ENCODE measurements around the gene COL25A1.

DNA sequence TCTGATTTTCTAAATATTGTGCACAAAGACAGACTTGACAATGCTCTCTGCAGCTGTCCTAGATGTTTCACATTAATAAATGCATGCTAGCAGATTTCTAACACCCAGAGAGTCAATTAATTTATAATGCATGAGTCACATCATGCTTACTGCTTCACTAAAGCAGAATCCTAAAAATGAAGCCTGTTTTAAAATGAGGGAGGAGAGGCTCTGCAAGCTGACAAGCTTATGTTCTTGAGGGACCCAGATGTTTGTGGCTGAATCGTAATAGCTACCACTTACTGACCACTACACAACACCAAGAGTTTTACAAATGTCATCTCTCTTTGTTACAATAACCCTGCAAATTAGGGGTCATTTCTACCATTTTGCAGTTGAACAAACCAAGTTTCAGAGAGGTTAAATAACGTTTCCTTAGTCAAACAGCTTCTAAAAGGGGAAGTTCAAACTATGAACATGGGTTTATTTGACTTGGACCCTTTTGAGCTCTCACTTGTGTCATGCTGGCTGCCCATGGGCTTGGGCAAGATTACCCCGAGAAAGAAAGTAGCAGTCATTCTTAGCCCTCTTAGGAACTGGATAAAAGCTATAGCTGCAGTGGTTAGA, 276.9 kb downstream of the COL25A1 start:
- TF ChIP-seq, protein P1, sequence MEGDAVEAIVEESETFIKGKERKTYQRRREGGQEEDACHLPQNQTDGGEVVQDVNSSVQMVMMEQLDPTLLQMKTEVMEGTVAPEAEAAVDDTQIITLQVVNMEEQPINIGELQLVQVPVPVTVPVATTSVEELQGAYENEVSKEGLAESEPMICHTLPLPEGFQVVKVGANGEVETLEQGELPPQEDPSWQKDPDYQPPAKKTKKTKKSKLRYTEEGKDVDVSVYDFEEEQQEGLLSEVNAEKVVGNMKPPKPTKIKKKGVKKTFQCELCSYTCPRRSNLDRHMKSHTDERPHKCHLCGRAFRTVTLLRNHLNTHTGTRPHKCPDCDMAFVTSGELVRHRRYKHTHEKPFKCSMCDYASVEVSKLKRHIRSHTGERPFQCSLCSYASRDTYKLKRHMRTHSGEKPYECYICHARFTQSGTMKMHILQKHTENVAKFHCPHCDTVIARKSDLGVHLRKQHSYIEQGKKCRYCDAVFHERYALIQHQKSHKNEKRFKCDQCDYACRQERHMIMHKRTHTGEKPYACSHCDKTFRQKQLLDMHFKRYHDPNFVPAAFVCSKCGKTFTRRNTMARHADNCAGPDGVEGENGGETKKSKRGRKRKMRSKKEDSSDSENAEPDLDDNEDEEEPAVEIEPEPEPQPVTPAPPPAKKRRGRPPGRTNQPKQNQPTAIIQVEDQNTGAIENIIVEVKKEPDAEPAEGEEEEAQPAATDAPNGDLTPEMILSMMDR (IDR thresholded peaks at IDR 0.05) = no peak
- TF ChIP-seq EP300 (IDR thresholded peaks at IDR 0.05) = no peak
- no peak for TF ChIP-seq POLR2A (IDR thresholded peaks at IDR 0.05)

Data from upper lobe of left lung (tissue), 4 donors.